HG03196 (cell line): Measurements from ENCODE around the gene BMAL1.
"Not testable (repeated sequence)": the region's sequence is repeated elsewhere in the genome, so short reads cannot be mapped to it uniquely, and the experiment has no call there.

Experiments
- ATAC-seq: cut with Tn5 transposase; IDR thresholded peaks from one replicate; pipeline ENCODE4 v1.9.1; 2021; ENCODE audit not compliant: unreplicated experiment

BMAL1 gene

GRCh38 chr11:13436836-13437235 is 159.2 kb downstream of the BMAL1 start:
- ATAC-seq = not testable (repeated sequence)
